IMR-90 (cell line): ENCODE data around the gene PRKAR1B. TPM values are rescaled to one million over a fixed set of nuclear protein-coding genes. Genes with fewer than 3 reads are reported as not detected.

ENCODE experiments used
- ATAC-seq: fragments of 200-7000 bp; cut with Tn5 transposase; 2 replicates; pipeline ENCODE4 v1.9.1; 2020; ENCODE audit warnings: low read depth, mild to moderate bottlenecking, moderate library complexity
- BruUV-seq: library from RNA; stranded (reverse); fragments of 400-500 nt; replicated peaks from 2 replicates; lab custom pipeline; 2021; lab: Mats Ljungman, UMichigan
- CTCF ChIA-PET: fragments of 300-600 bp; formaldehyde crosslinking; extraction: SDS; loops from one replicate; lab custom pipeline; 2021; ENCODE audit warnings: antibody characterized with exemption; lab: Yijun Ruan, JAX
- POLR2A ChIA-PET: fragments of 300-600 bp; sonication (Branson Sonifier 250); formaldehyde crosslinking; loops from one replicate; lab custom pipeline; 2022; ENCODE audit warnings: antibody characterized with exemption; ENCODE audit not compliant: unreplicated experiment; lab: Charles Lee
- DNase-seq: peaks from one replicate; pipeline ENCODE4 v3.0.0; 2013
- H2AFZ ChIP-seq: replicated peaks from 2 replicates; pipeline ENCODE3; 2013; ENCODE audit warnings: low read length, mild to moderate bottlenecking; ENCODE audit not compliant: poor library complexity
- H2AK5ac ChIP-seq: 2 replicates; pipeline ENCODE4 v1.6.1; 2013; ENCODE audit warnings: low read depth, low read length, inconsistent platforms
- H2AK9ac ChIP-seq: replicated peaks from 2 replicates; pipeline ENCODE3; 2013; ENCODE audit warnings: mild to moderate bottlenecking, low read depth, low read length, moderate library complexity; ENCODE audit not compliant: poor library complexity
- H2BK120ac ChIP-seq: 2 replicates; pipeline ENCODE4 v1.6.1; 2013; ENCODE audit warnings: low read depth, low read length, inconsistent platforms
- H2BK15ac ChIP-seq: 3 replicates; pipeline ENCODE4 v1.6.1; 2013; ENCODE audit warnings: low read depth, low read length, inconsistent platforms
- H2BK20ac ChIP-seq: 2 replicates; pipeline ENCODE4 v1.6.1; 2013; ENCODE audit warnings: low read depth, mild to moderate bottlenecking, inconsistent platforms, low read length, moderate library complexity
- H2BK5ac ChIP-seq: 2 replicates; pipeline ENCODE4 v1.6.1; 2013; ENCODE audit warnings: mild to moderate bottlenecking, low read depth, low read length, inconsistent platforms; ENCODE audit not compliant: poor library complexity, severe bottlenecking
- H3K14ac ChIP-seq: replicated peaks from 2 replicates; pipeline ENCODE4 v1.6.1; 2013; ENCODE audit warnings: low read depth, low read length, inconsistent platforms
- H3K18ac ChIP-seq: 2 replicates; pipeline ENCODE4 v1.6.1; 2013; ENCODE audit warnings: low read depth, low read length, control low read depth
- H3K23ac ChIP-seq: 2 replicates; pipeline ENCODE4 v1.6.1; 2013; ENCODE audit warnings: low read depth, low read length, inconsistent platforms
- H3K27ac ChIP-seq: 2 replicates; pipeline ENCODE4 v1.5.1; 2013; ENCODE audit warnings: mild to moderate bottlenecking, control low read depth, low read length; ENCODE audit not compliant: insufficient read depth
- H3K27me3 ChIP-seq: 2 replicates; pipeline ENCODE4 v1.6.1; 2013; ENCODE audit warnings: low read length; ENCODE audit not compliant: control insufficient read depth, insufficient read depth
- H3K36me3 ChIP-seq: 2 replicates; pipeline ENCODE4 v1.6.1; 2013; ENCODE audit warnings: low read length, mixed read lengths; ENCODE audit not compliant: control insufficient read depth, insufficient read depth
- H3K4ac ChIP-seq: 2 replicates; pipeline ENCODE4 v1.6.1; 2013; ENCODE audit warnings: low read depth, low read length, inconsistent platforms
- H3K4me1 ChIP-seq: 2 replicates; pipeline ENCODE4 v1.6.1; 2013; ENCODE audit warnings: low read length, mixed read lengths; ENCODE audit not compliant: control insufficient read depth, insufficient read depth
- H3K4me2 ChIP-seq: 2 replicates; pipeline ENCODE4 v1.6.1; 2013; ENCODE audit warnings: low read depth, mild to moderate bottlenecking, control low read depth, low read length, moderate library complexity
- H3K4me3 ChIP-seq: 2 replicates; pipeline ENCODE4 v1.5.1; 2013; ENCODE audit warnings: low read depth, mild to moderate bottlenecking, control low read depth, low read length, moderate library complexity; ENCODE audit not compliant: insufficient read depth
- H3K56ac ChIP-seq: 2 replicates; pipeline ENCODE4 v1.6.1; 2013; ENCODE audit warnings: low read length, inconsistent platforms; ENCODE audit not compliant: insufficient read depth; ENCODE audit errors: extremely low read depth
- H3K79me1 ChIP-seq, 2 experiments: 2 replicates each; pipeline ENCODE4 v1.6.1; 2013; ENCODE audit warnings: low read length in 2 of 2, inconsistent platforms in 1 of 2, low read depth in 1 of 2
- H3K9ac ChIP-seq: 2 replicates; pipeline ENCODE4 v1.6.1; 2013; ENCODE audit warnings: low read depth, low read length, control low read depth
- H3K9me1 ChIP-seq: 2 replicates; pipeline ENCODE4 v1.6.1; 2013; ENCODE audit warnings: low read length, inconsistent platforms; ENCODE audit not compliant: insufficient read depth
- H3K9me3 ChIP-seq: 2 replicates; pipeline ENCODE4 v1.6.1; 2013; ENCODE audit warnings: low read length; ENCODE audit not compliant: control insufficient read depth, insufficient read depth
- H4K20me1 ChIP-seq: 2 replicates; pipeline ENCODE4 v1.6.1; 2013; ENCODE audit warnings: low read length, inconsistent platforms; ENCODE audit not compliant: insufficient read depth
- H4K5ac ChIP-seq: 2 replicates; pipeline ENCODE4 v1.6.1; 2013; ENCODE audit warnings: mild to moderate bottlenecking, low read depth, low read length, control low read depth
- H4K8ac ChIP-seq, 2 experiments: 2 replicates each; pipeline ENCODE4 v1.6.1; 2013; ENCODE audit warnings: low read depth in 2 of 2, low read length in 2 of 2, control low read depth in 1 of 2, inconsistent platforms in 1 of 2
- H4K91ac ChIP-seq: 2 replicates; pipeline ENCODE4 v1.6.1; 2013; ENCODE audit warnings: low read depth, low read length, inconsistent platforms; ENCODE audit not compliant: insufficient read depth
- BHLHE40 ChIP-seq: fragments of 150-350 bp; IDR thresholded peaks from 2 replicates; pipeline ENCODE4 v1.6.1; 2016; ENCODE audit warnings: mild to moderate bottlenecking, low read depth, low read length
- CEBPB ChIP-seq: IDR thresholded peaks from 2 replicates; pipeline ENCODE4 v1.6.1; 2012; ENCODE audit warnings: low read depth, low read length, improper control_type of control experiment
- CHD1 ChIP-seq: IDR thresholded peaks from 2 replicates; pipeline ENCODE4 v1.6.1; 2012; ENCODE audit warnings: low read depth, low read length, improper control_type of control experiment
- CTCF ChIP-seq: conservative IDR thresholded peaks from 2 replicates; pipeline ENCODE4 v1.5.1; 2012; ENCODE audit warnings: mild to moderate bottlenecking, low read depth, low read length, improper control_type of control experiment
- ELK1 ChIP-seq: fragments of 150-350 bp; IDR thresholded peaks from 2 replicates; pipeline ENCODE4 v1.6.1; 2016; ENCODE audit warnings: low read depth, mild to moderate bottlenecking, low read length, moderate library complexity, borderline replicate concordance
- FOS ChIP-seq: fragments of 150-350 bp; IDR thresholded peaks from 2 replicates; pipeline ENCODE4 v1.6.1; 2016; ENCODE audit warnings: low read depth, low read length
- MAFK ChIP-seq: IDR thresholded peaks from 2 replicates; pipeline ENCODE4 v1.6.1; 2012; ENCODE audit warnings: low read depth, low read length, improper control_type of control experiment
- MAZ ChIP-seq: IDR thresholded peaks from 2 replicates; pipeline ENCODE4 v1.6.1; 2012; ENCODE audit warnings: low read depth, mild to moderate bottlenecking, low read length, improper control_type of control experiment, moderate library complexity, borderline replicate concordance
- MXI1 ChIP-seq: IDR thresholded peaks from 2 replicates; pipeline ENCODE4 v1.6.1; 2012; ENCODE audit warnings: low read depth, mild to moderate bottlenecking, low read length, moderate library complexity, borderline replicate concordance
- NFE2L2 ChIP-seq: fragments of 150-350 bp; IDR thresholded peaks from 2 replicates; pipeline ENCODE4 v1.6.1; 2016; ENCODE audit warnings: low read depth, mild to moderate bottlenecking, low read length
- POLR2A ChIP-seq: IDR thresholded peaks from 2 replicates; pipeline ENCODE4 v1.6.1; 2012; ENCODE audit warnings: mild to moderate bottlenecking, low read depth, low read length
- RAD21 ChIP-seq: IDR thresholded peaks from 2 replicates; pipeline ENCODE4 v1.6.1; 2012; ENCODE audit warnings: low read length, improper control_type of control experiment
- RCOR1 ChIP-seq: IDR thresholded peaks from 2 replicates; pipeline ENCODE4 v1.6.1; 2012; ENCODE audit warnings: mild to moderate bottlenecking, low read length, improper control_type of control experiment; ENCODE audit not compliant: insufficient replicate concordance
- RFX5 ChIP-seq: IDR thresholded peaks from 2 replicates; pipeline ENCODE4 v1.8.0; 2012; ENCODE audit warnings: low read depth, mild to moderate bottlenecking, low read length, moderate library complexity
- SMC3 ChIP-seq: fragments of 150-350 bp; IDR thresholded peaks from 2 replicates; pipeline ENCODE4 v1.6.1; 2016; ENCODE audit warnings: low read depth, mild to moderate bottlenecking, antibody characterized with exemption, low read length, moderate library complexity
- USF2 ChIP-seq: fragments of 150-350 bp; IDR thresholded peaks from 2 replicates; pipeline ENCODE4 v1.6.1; 2017; ENCODE audit warnings: mild to moderate bottlenecking, antibody characterized with exemption, low read length, low read depth
- WGBS, 2 experiments: methylation state at CpG; one replicate each; pipeline versions ENCODE4 v1.1.5 to v1.1.7; 2013; ENCODE audit warnings: missing lambda C conversion rate in 2 of 2; ENCODE audit not compliant: insufficient read length in 1 of 2; ENCODE audit errors: extremely low coverage in 2 of 2; 5-methylcytosine and 5-hydroxymethylcytosine counted together
- dilution Hi-C: fragments of 300-500 bp; cut with HindIII; formaldehyde crosslinking; loops from one replicate; pipeline ENCODE4 v1.14.3; 2018; ENCODE audit warnings: low sequenced_read_pairs; ENCODE audit not compliant: unreplicated experiment
- in situ Hi-C: fragments of 300-500 bp; cut with MboI; formaldehyde crosslinking; loops from 3 replicates; pipeline ENCODE4 v1.14.3; 2019; ENCODE audit warnings: low sequenced_read_pairs, inconsistent platforms, mixed read lengths
- intact Hi-C: fragments of 100-400 bp; cut with micrococcal nuclease; formaldehyde crosslinking; loops from 2 replicates; pipeline ENCODE4 v1.10.0; 2022
- polyA plus RNA-seq, 3 experiments: library from polyadenylated mRNA; depleted of rRNA; stranded (reverse); fragments of >200 nt; gene quantifications; 2 replicates each; pipeline ENCODE4 v1.2.3, GENCODE V29; 2012; ENCODE audit warnings: low replicate concordance in 1 of 3
- total RNA-seq: library from RNA; depleted of rRNA; stranded (reverse); fragments of >200 nt; gene quantifications from 2 replicates; pipeline ENCODE4 v1.2.3, GENCODE V29; 2012

PRKAR1B gene
- total and polyA plus RNA-seq, 2 of the 4 experiments (the other 2 are of a cell fraction): 15.2 to 20.2 TPM

GRCh38 chr7:561631-562373, 165.3 kb downstream of the PRKAR1B start:
- DNase-seq: no peak
- H4K91ac ChIP-seq: no peak overlapping the region
- H3K4me3 ChIP-seq: no peak overlapping the region
- 0 out of 2 replicates have a peak, but pooled peaks cover 3% of the 10 kb centered on the region for H3K9me1 ChIP-seq
- BruUV-seq: no TSS peak
- H2AK5ac ChIP-seq: no peak overlapping the region
- no peak overlapping the region for H3K23ac ChIP-seq
- no peaks in the 10 kb centered on the region for H3K4me1 ChIP-seq
- no peak overlapping the region for H4K8ac ChIP-seq
- H4K5ac ChIP-seq: no peak overlapping the region
- in situ Hi-C loops: no loop called here
- no peak overlapping the region for H3K27ac ChIP-seq
- ATAC-seq: no peak
- no peak overlapping the region for H2BK15ac ChIP-seq
- no peak overlapping the region for H3K14ac ChIP-seq
- peaks cover 3% of the 10 kb centered on the region for H3K9me3 ChIP-seq
- H3K79me1 ChIP-seq: no peaks in the 10 kb centered on the region
- TF ChIP-seq CHD1 (no peak), SMC3 (no peak), RFX5 (no peak), BHLHE40 (no peak), CTCF (no peak), MAZ (no peak), RAD21 (no peak), CEBPB (no peak), MAFK (no peak), FOS (no peak), POLR2A (no peak), NFE2L2 (no peak), MXI1 (no peak), USF2 (no peak), ELK1 (no peak), RCOR1 (no peak)
- no peaks in the 10 kb centered on the region for H3K36me3 ChIP-seq
- no peak overlapping the region for H3K9ac ChIP-seq
- no peak overlapping the region for H3K4ac ChIP-seq
- intact Hi-C loops: no loop called here
- ChIA-PET POLR2A (no interaction called here), CTCF (no interaction called here)
- H3K4me2 ChIP-seq: no peak overlapping the region
- no peak overlapping the region for H3K18ac ChIP-seq
- no peaks in the 10 kb centered on the region; the same call in 1 of the 2 replicates for H3K27me3 ChIP-seq
- no peaks in the 10 kb centered on the region for H4K20me1 ChIP-seq
- no peak overlapping the region for H3K56ac ChIP-seq
- no peak overlapping the region for H2BK120ac ChIP-seq
- no peak overlapping the region for H2BK20ac ChIP-seq
- H2BK5ac ChIP-seq: no peak overlapping the region
- H2AFZ ChIP-seq: no peak overlapping the region
- no peak overlapping the region for H2AK9ac ChIP-seq
- dilution Hi-C loops: no loop called here
- WGBS, 2 experiments: 78% methylated on average over 22 of the region's 44 CpGs; no CpG with 5 or more reads in 1 of the 2 experiments
